Measurements from ENCODE around the gene MKI67.

The MKI67 gene

DNA sequence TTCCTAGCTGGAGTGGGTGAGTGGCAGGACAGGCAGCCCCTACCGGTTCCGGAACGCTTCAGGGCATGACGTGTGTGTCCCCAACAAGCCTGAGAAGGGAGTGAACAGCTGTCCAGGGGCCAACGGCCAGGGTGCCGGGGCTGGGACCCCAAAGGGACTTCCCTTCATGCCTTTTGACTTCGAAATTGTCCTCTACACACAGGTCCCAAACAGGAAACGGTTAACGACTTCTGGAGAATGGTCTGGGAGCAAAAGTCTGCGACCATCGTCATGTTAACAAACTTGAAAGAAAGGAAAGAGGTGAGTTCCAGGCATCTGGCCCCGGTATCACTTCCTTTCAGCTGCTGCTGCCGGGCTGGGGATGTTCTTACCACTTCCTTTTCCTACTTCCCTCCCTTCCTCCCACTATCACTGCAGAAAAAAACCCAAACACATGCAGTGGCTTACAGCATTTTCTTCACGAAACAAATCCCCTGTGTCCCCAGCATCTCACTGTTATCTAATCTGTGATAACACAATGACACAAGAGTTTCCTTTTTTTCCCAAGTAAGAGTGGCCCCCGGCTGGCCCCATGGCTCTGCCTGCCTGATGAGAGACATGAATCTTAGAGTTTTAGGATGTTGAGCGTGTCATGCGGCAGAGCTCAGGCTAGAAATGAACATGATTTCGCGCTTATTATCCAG is 63.2 kb downstream of the MKI67 start:
- TF ChIP-seq CEBPB (IDR thresholded peaks at IDR 0.05) (no peak), EGR1 (IDR thresholded peaks at IDR 0.05) (no peak), TAF1 (IDR thresholded peaks at IDR 0.05; ENCODE audit: low read depth) (no peak), TEAD4 (IDR thresholded peaks at IDR 0.05) (no peak)

DNA sequence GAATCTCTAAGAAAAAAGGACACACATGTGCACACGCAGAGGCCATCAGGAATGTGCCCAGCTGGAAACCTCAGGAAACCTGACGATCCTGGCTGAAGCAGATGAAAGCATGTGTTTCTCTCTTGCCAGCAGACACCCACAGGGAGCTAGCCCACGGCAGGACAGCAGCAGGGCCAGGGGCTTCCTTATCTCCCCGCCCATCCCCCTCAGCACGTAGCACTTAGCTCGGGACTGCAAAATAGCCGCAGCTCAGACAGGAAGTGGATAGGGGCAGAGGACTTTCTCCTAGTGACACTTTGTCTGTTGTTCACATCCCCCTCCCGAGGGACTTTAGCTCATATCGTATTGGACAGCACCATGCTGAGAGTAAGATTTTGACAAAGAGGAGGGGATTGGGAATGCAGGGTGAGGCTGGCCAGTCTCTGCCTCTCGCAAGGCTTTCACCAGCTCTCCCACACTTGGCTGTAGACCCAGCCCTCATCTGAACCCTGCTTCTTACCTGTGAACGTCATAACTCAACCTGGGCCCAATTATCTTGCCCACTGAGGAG is 63.8 kb downstream of the MKI67 start:
- TF ChIP-seq, protein P1, sequence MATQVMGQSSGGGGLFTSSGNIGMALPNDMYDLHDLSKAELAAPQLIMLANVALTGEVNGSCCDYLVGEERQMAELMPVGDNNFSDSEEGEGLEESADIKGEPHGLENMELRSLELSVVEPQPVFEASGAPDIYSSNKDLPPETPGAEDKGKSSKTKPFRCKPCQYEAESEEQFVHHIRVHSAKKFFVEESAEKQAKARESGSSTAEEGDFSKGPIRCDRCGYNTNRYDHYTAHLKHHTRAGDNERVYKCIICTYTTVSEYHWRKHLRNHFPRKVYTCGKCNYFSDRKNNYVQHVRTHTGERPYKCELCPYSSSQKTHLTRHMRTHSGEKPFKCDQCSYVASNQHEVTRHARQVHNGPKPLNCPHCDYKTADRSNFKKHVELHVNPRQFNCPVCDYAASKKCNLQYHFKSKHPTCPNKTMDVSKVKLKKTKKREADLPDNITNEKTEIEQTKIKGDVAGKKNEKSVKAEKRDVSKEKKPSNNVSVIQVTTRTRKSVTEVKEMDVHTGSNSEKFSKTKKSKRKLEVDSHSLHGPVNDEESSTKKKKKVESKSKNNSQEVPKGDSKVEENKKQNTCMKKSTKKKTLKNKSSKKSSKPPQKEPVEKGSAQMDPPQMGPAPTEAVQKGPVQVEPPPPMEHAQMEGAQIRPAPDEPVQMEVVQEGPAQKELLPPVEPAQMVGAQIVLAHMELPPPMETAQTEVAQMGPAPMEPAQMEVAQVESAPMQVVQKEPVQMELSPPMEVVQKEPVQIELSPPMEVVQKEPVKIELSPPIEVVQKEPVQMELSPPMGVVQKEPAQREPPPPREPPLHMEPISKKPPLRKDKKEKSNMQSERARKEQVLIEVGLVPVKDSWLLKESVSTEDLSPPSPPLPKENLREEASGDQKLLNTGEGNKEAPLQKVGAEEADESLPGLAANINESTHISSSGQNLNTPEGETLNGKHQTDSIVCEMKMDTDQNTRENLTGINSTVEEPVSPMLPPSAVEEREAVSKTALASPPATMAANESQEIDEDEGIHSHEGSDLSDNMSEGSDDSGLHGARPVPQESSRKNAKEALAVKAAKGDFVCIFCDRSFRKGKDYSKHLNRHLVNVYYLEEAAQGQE (IDR thresholded peaks at IDR 0.05; ENCODE audit: low read depth), result no peak
- TF ChIP-seq EP300 (IDR thresholded peaks at IDR 0.05; ENCODE audit: borderline replicate concordance), result no peak
- TF ChIP-seq, protein P2, sequence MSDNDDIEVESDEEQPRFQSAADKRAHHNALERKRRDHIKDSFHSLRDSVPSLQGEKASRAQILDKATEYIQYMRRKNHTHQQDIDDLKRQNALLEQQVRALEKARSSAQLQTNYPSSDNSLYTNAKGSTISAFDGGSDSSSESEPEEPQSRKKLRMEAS (IDR thresholded peaks at IDR 0.05), result no peak
- TF ChIP-seq YY1 (IDR thresholded peaks at IDR 0.05; ENCODE audit: low read depth), result no peak
- no peak for TF ChIP-seq NFIC (IDR thresholded peaks at IDR 0.05)
- no peak for TF ChIP-seq TAF1 (IDR thresholded peaks at IDR 0.05; ENCODE audit: low read depth)
- TF ChIP-seq RAD21 (IDR thresholded peaks at IDR 0.05; ENCODE audit: low read depth), result no peak
- TF ChIP-seq TCF12 (IDR thresholded peaks at IDR 0.05; ENCODE audit: low read depth), result no peak
- no peak for TF ChIP-seq FOXM1 (IDR thresholded peaks at IDR 0.05; ENCODE audit: borderline replicate concordance, low read depth)
- no peak for TF ChIP-seq ZBTB7A (IDR thresholded peaks at IDR 0.05; ENCODE audit: low read depth)
- no peak for TF ChIP-seq EGR1 (IDR thresholded peaks at IDR 0.05)

DNA sequence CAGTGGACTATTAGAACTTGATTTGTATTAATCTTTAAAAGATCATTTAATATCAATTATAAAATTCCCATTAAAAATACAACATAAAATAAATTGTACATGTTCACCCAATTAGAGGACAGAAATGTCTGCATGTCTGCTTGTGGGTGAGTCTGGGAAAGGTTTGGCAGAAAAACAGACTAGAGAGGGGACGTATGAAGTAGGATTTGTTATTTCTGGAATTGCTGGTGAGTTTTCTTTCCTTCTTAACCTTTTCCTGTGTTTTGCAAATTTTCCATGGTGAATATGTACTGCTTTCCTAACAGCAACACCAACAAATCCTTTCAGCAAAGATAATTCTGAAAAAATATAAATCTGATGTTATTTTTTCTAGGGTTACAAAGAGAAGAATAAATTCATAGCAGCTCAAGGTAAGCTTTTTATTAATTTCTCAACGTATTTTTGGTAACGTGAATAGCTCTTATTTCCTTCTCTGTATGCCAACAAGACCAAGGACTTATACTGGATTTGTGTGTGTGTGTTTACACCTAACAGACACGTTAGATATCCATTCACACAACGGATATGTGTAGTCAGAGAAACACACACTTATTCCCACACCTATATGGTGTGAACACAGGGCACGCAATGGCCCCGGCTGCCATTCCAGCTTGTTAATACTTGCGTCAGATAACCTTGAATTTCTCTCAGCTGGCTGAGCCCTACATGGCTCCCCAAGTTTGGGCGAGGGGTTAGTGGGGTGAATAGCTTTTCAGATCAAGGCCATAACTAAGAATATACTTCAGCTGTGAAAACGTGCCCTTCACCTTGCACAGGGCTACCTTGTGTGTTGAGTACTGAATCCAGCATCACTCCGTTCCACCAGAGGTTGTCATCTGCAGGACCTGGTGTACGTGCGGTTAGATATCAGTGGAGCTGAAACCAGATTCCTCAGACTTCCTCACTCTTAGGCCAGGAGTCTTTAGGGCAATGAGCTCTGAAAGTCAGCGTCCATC is 64.6 kb downstream of the MKI67 start:
- TF ChIP-seq FOXM1 (IDR thresholded peaks at IDR 0.05; ENCODE audit: borderline replicate concordance, low read depth) (no peak), ZBTB7A (IDR thresholded peaks at IDR 0.05; ENCODE audit: low read depth) (no peak), EGR1 (IDR thresholded peaks at IDR 0.05) (no peak), NFIC (IDR thresholded peaks at IDR 0.05) (no peak), EP300 (IDR thresholded peaks at IDR 0.05; ENCODE audit: borderline replicate concordance) (no peak), TAF1 (IDR thresholded peaks at IDR 0.05; ENCODE audit: low read depth) (no peak), RAD21 (IDR thresholded peaks at IDR 0.05; ENCODE audit: low read depth) (no peak), CREB1 (IDR thresholded peaks at IDR 0.05; ENCODE audit: low read depth) (no peak), CEBPB (IDR thresholded peaks at IDR 0.05) (no peak), YY1 (IDR thresholded peaks at IDR 0.05; ENCODE audit: low read depth) (no peak), TEAD4 (IDR thresholded peaks at IDR 0.05) (no peak), TCF12 (IDR thresholded peaks at IDR 0.05; ENCODE audit: low read depth) (no peak)
- TF ChIP-seq, protein P2 (IDR thresholded peaks at IDR 0.05), result no peak
- TF ChIP-seq, protein P1 (IDR thresholded peaks at IDR 0.05; ENCODE audit: low read depth), result no peak
- TF ChIP-seq, protein P3, sequence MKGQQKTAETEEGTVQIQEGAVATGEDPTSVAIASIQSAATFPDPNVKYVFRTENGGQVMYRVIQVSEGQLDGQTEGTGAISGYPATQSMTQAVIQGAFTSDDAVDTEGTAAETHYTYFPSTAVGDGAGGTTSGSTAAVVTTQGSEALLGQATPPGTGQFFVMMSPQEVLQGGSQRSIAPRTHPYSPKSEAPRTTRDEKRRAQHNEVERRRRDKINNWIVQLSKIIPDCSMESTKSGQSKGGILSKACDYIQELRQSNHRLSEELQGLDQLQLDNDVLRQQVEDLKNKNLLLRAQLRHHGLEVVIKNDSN (IDR thresholded peaks at IDR 0.05), result no peak

DNA sequence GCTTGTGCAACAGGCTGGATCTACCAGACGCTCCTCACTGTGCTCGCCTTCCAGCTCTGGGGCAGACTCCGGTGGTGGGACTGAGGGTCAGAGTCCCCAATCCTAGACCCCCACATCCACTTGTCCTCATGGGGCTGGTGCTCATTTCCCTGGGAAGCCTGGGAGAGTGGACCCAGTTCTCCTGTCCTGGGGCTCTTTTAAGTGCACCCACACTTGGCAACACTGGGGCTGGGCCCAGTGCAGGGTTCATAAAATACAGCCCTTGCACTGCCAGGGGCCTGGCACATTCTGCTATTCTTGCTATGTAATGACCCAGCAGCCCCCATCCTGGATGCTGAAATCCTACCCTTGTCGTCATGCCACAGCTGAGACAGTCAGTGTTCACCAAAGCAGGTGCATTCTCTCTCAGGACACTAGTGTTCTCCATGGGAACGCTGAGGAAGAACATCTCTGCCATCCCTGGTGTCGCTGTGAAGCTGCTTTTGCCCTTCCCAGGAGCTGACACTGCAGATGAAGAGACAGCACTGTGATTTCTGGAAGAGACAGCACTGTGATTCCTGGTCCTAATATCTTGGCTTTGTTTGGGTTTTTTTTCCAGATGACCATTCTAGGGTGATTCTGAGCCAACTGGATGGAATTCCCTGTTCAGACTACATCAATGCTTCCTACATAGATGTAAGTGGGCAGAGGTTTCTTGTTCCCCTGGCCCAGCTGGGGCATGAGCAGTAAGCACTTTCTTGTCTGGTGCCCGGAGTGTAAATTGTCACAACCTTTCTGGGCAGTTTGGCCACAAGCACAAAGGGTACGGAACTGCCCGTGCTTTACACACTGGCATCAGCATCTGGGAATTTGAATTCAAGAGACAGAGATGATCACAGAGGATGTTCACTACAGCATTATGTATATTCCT is 65.6 kb downstream of the MKI67 start:
- TF ChIP-seq CREB1 (IDR thresholded peaks at IDR 0.05; ENCODE audit: low read depth) (no peak), NFIC (IDR thresholded peaks at IDR 0.05) (no peak), TAF1 (IDR thresholded peaks at IDR 0.05; ENCODE audit: low read depth) (no peak), EGR1 (IDR thresholded peaks at IDR 0.05) (no peak), TCF12 (IDR thresholded peaks at IDR 0.05; ENCODE audit: low read depth) (no peak), RAD21 (IDR thresholded peaks at IDR 0.05; ENCODE audit: low read depth) (no peak), TEAD4 (IDR thresholded peaks at IDR 0.05) (no peak), FOXM1 (IDR thresholded peaks at IDR 0.05; ENCODE audit: borderline replicate concordance, low read depth) (no peak), ZBTB7A (IDR thresholded peaks at IDR 0.05; ENCODE audit: low read depth) (no peak), CEBPB (IDR thresholded peaks at IDR 0.05) (no peak), EP300 (IDR thresholded peaks at IDR 0.05; ENCODE audit: borderline replicate concordance) (no peak)
- TF ChIP-seq, protein P2 (IDR thresholded peaks at IDR 0.05), result no peak
- TF ChIP-seq, protein P3 (IDR thresholded peaks at IDR 0.05), result no peak

Measured in Ishikawa (cell line).